Measurements from ENCODE around the gene TINCR.

GRCh38 chr19:5520501-5520900 is 47.3 kb downstream of the TINCR start:
- TF ChIP-seq SNAI2 (CRISPR knock-in tag; IDR thresholded peaks at IDR 0.05) (no peak), ARNTL (CRISPR knock-in tag; IDR thresholded peaks at IDR 0.05; ENCODE audit: borderline replicate concordance, low read depth) (no peak), ZFP3 (CRISPR knock-in tag; IDR thresholded peaks at IDR 0.05) (no peak), ISL1 (CRISPR knock-in tag; IDR thresholded peaks at IDR 0.05) (no peak), TOX (CRISPR knock-in tag; IDR thresholded peaks at IDR 0.05; ENCODE audit: borderline replicate concordance) (no peak), GLIS3 (CRISPR knock-in tag; IDR thresholded peaks at IDR 0.05) (no peak), PATZ1 (CRISPR knock-in tag; IDR thresholded peaks at IDR 0.05; ENCODE audit: borderline replicate concordance) (no peak), RARB (CRISPR knock-in tag; IDR thresholded peaks at IDR 0.05) (no peak), POU6F1 (CRISPR knock-in tag; IDR thresholded peaks at IDR 0.05; ENCODE audit: borderline replicate concordance, low read depth) (no peak), ESRRG (CRISPR knock-in tag; IDR thresholded peaks at IDR 0.05) (no peak)
